GM19395 (cell line): ENCODE measurements around the gene ATP5F1E.
"Not testable (repeated sequence)": the region's sequence is repeated elsewhere in the genome, so short reads cannot be mapped to it uniquely, and the experiment has no call there.

Source experiments
- ATAC-seq: cut with Tn5 transposase; IDR thresholded peaks from one replicate; pipeline ENCODE4 v1.9.1; 2021; ENCODE audit warnings: mild to moderate bottlenecking, moderate library complexity; ENCODE audit not compliant: unreplicated experiment

ATP5F1E gene

DNA sequence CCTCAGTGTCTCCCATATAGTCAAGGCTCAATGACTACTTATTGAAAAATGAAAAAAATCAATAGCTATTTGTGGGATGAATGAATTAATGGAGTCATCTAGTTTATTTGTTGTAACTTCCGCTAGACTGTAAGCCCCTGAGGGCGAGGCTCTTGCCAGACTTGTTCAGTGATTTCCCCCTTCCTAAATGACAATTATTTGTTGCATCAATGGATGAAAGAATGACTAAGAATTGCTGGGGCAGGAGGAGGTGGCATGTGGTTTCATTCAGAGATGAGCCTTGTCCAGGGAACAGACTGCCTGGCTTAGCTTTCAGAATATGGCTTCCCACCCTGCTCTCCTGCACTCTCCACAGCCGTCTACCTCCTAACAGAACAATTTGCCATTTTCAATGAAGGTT lies 11.6 kb upstream of the ATP5F1E start:
- no peak for ATAC-seq

DNA sequence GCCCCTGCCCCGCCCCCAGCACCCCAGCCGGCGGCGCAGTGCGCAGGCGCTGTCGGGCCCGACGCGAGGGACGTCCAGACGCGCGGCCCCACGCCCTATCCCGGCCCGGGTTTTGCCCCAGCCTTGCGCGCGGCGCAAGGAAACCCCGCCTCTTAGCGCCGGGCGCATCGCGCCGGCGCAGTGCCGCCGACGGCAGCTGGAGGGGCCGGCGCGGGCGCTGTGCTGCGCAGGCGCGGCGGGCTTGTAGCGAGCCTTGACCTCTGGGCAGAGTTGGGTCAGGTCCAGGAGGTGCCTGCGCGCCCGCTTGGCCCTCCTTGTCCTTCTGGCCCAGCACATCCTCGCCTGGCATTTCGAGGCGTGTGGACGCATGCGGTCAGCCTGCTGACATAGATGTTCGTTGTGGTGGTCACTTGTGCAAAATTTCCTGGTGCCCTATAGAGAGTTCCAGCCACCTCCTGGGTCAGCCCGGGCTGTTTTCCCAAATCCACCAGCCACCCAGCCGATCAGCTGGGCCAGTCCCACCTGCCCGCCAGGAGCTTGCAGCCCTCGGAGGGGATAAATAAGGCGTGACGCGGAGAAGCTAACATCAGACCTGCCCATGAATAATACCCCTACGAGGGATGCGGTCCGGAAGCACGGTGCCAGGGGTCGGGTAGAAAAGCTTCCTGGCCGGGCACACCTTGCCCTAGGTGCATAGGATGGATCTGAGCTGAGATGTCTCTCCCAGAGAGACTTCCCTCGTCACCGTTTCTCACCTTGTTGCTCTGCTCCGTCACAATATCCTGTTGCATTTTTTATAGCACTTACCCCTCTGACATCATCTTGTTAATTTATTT lies 10.9 kb upstream of the ATP5F1E start:
- peak; percentile 85 for ATAC-seq

DNA sequence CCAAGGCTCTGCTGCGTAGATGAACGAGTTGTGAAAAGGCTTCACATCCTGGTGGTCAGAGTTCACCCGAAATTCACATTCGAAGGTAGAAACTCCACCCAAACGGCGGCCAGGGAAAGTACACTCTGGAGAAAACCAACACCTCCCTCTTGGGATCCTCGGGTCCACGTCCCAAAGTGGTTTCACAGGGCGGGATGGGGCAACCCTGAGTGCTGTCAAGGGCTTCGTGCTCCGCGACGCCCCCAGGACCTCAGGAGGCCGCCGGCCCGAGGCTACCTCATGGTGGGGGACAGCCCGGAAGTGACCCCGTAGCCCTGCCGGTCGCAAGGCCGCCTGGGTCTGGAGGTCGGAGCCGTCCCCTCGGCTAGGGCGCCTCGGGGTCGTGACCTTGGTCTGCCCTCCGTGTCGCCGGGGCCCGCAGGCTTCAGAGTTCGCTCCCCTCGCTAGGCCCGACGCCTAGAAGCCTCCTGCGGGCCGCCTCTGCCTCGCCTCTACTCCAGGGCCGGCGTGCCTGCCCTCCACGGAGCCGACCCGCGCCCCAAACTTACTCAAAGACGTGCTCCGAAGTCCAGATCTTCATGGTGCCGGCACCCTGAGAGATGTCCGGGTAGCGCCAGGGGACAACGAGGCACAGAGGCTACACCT lies 10.1 kb upstream of the ATP5F1E start, which contains the start of gene PRELID3B:
TSS of gene PRELID3B (minus strand) at position 636 of the 645 bp plus-strand sequence. CDS start at position 580, 56 bp downstream.
- peak; percentile 32 for ATAC-seq

DNA sequence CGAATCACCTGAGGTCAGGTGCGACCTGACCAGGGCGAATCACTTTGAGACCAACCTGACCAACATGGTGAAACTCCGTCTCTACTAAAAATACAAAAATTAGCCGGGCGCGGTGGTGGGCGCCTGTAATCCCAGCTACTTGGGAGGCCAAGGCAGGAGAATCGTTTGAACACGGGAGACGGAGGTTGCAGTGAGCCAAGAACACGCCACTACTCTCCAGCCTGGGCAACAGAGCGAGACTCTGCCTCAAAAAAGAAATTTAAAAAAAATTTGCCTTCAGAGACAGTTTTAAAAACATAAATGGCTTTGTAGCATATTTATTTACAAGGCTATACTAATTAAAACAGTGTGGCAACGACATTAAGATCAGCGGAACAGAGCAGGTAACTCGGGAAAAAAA lies 9.4 kb upstream of the ATP5F1E start:
- not testable (repeated sequence) for ATAC-seq

DNA sequence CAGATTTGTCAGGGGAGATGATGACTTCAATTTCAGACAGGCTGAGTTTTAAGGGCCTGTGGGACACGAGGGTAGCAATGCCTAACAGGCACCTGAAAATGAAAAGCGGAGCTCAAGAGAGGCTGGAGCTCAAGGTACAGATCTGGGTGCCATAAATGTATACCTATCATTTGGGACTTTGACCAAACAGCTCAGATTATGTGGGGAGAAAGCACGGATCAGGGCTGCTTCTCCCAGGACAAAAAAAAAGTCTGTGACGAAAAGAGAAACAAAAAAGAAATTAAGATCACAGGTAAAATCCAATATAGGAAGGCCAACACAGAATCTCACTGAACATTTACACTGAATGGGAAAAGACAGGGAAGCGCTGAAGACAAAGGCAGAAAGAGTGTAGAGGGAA lies 8.5 kb upstream of the ATP5F1E start:
- no peak for ATAC-seq

DNA sequence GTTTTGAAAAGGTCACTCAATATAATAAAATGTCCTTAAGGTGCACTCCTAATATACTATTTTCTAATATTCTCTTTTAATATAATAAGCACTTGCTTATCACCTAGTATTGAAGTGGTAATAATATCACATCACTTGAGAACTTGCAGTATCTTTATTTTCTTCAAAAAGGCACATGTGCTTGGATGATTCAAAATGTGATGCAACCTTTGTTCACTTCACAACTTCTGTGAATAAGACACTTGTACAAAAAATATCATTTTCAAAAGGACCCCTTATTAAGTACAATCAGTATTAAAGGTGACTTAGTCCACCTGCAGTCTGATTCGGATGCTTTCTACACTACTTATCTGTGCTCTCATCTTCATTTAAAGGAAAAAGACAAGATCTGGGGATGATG lies 7.1 kb upstream of the ATP5F1E start:
- ATAC-seq, result no peak

DNA sequence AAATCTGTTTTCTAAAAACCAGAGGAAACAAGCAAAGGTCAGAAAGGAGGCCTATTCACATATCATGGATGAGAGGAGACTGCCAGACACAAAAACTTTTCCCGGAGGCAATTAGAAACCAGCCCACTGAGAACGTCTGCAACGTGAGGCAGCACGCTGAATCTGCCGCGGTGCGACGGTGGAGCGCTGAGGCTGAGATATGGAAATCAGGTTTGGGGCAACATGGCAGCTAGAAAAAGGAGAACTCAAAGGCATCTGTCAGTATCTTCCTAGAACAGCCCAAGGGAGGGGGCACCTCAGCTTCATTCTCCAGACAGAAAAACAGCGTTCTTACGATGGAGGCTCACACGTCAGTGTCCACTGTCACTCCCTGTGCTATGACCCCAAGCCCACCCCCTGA lies 5.3 kb upstream of the ATP5F1E start:
- no peak for ATAC-seq

DNA sequence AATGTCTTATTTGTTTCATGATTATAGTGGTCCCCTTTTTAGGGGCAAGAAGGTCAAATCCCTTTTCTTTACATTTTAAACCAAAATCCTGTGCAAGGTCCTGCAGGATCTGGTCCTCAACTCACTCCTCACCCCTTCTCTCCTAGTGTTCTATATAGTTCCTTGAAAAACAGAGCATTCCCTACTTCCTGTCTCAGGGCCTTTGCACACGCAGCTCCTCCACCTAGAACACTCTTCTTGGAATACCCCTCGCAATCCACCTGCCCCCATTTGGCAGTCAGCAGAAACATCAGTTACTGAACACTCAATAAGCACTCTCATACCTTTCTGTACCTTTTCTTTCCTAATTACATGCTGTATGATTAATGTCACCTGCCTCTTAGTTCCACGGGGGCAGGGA lies 3.2 kb upstream of the ATP5F1E start:
- no peak for ATAC-seq

DNA sequence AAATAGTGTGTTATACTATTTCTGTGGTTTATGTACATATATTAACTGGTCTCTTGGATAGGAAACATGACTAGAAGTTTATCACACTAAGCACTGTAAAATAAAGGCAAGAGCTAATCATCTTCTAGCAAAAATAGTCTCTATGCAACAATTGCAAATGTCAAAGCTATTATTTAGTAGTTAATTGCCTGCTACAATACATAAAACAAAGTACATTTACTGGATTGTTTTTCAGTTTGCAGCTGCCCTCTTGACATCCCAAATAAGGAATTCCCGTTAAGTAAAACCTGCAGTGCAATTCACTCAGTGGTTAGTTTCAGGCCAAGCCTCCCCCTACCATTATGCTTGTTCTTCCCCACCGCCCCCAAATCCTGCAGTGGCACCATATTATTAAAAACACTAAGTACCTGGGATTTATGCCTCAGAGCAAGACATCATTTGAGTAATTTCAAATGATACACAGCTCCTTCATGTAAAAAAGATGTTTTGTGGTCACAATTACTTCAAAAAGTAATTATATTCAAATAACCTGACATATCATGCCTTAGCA lies 1.6 kb upstream of the ATP5F1E start:
- no peak for ATAC-seq

DNA sequence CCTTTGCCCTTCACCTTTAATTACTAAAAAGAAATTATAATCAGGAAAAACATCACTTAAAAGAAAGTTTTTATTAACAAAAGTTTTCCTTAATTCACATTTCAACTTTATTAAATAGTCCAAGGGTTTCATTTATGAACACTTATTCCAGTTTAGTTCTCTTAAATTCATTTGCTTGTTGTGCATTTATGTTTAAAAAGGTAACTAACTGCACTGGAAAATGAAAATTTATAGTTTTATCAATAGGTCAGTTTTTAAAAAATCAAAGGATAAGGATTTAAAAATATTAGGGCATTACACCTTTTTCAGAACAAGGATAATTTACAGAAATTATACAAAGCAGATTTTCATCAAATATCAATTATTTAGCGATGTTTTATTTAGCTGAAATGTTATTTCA lies 958 bp upstream of the ATP5F1E start:
- ATAC-seq, result no peak

DNA sequence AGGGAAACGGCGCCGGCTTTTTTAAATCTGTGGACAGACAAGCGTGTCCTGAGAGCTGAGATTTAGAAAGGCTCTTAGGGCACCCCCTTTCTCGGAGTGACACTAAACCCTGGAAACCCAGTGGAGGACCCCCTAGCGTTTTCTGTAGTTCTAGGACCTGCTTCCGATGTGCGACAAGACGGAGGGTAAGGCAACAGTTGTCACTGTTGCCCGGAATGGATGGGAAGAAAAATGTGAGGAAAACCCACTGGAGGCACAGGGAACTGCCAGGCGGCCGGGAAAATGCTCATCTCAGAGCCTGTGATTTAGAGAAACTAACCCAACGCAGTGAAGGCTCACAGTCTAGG lies 551 bp upstream of the ATP5F1E start:
- peak; percentile 43 for ATAC-seq

DNA sequence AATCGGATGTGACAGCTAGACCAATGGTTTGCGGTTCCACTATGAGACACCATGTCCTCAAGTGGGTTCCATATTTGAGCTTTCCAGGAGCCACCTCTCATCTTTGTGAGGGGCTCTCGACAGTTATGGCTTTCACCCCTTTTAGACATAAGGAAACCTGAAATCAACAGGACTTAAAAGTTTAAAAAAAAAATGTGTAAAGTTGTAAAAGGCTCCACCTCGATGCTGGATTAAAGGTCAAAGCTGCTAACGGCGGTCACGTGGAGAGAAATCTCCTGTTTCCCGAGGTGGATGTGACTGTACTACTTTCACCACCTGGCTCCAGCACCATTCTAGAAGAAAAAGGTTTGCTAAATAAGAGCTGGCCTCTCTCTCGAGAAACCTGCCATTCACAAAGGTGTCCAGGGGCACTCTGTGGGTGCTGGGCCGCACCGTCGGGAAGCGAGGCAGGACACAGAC lies 542 bp downstream of the ATP5F1E start:
- peak; percentile 19 for ATAC-seq

DNA sequence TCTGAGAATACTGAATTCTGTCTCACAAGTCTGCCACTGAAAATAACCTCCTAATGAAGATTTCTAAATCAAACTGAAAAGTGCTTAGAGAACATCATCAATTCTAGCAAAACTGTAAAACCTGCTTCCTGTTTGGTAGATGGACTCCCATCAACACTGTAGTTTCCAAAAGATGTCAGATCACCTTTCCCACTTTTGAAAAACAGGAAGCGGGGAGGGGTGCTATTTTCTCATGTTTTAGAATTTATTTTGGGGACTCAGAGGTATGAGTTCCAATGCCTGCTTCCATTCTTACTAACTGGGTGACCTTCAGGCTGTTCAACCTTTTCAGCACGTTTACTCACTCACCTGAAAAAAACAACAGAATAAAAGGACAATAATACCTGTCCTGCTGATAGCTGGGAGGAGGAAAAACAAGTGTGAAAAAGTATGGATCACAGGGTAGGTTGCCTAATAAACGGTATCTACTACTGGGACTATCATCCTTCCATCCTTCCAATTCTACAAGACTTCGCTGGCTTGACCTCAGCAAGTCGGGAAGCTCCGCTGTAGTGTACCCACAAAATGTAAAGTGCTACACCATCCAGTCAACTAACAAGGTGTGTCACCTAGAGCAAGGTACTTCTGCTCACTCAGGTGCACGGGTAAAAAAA lies 1.1 kb downstream of the ATP5F1E start:
- ATAC-seq, result no peak

DNA sequence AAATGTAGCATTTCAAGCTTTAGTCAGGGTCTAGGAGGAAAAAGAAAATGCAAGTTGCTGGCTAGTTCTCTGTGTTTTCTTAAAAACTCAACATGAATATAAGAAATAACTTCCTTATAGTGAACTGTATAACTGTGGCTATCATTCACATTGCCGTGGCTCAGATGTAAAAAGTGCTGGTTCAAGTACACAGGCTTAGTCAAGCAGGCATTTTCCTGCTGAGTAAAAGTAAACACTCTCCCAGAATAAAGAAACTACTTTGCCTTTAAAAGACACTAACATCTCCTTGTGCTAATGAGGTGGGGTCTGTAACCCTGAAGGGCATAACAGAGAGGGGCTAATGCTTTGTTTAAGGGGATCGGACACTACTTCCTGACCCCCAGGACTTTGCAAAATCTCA lies 3.3 kb downstream of the ATP5F1E start:
- ATAC-seq, result no peak

DNA sequence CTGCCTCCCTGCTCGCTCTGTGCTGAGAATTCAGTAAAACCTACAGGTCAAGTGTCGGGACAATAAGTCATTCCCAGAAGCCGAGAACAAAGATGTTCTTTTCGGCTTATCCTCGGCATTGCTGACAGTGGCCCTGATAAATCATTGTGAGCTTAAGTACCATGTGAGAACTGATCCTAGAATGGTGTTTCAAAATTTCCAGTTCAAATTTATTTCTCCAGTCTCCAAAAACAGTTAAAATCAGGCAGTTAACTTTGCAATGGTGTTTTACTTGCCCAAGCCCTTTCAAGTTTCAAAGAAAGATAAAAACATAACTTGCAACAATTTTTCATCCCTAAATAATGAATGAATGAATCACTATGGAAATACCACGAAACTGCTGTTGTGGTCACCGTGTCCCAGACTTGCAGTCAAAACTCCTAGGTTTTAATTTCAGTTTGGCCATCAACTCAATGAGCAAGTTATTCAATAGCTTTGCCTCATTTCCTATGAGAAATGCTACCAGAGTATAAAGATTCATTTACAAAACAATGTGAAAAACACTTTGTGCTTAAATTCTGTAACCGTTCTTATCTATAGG lies 4.3 kb downstream of the ATP5F1E start:
- no peak for ATAC-seq

DNA sequence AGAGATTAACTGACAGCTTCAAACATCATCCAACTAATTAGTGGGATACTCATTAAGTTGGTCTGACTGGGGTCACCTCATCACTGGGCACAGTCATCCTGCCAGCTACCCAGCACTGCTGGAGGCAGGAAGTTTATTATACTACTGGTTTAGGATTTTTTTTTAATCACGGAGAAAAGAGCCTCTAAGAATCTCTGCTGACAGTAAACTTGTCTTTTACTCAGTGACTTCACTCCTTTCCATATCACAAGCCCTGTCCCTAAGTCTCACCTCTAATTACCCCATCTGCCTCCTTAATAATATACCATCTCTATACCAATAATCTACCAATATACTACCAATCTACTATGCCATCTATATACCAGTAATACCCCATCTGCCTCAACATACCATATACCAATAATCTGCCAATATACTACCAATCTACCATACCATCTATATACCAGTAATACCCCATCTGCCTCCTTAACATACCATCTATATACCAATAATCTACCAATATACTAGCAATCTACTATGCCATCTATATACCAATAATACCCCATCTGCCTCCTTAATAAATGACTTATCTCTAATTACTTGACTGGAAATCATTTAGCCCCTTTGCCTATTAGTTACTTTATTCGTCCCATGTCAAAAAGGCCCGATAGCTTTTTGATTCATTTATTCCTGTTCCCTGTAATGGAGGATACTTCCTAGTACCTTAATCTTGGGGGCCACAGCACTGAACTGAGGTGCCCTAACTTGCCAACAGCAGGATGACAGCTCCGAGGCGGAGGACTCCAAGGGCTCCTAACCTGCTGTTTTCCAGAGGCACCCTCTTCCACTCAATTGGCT lies 5.0 kb downstream of the ATP5F1E start:
- no peak for ATAC-seq

DNA sequence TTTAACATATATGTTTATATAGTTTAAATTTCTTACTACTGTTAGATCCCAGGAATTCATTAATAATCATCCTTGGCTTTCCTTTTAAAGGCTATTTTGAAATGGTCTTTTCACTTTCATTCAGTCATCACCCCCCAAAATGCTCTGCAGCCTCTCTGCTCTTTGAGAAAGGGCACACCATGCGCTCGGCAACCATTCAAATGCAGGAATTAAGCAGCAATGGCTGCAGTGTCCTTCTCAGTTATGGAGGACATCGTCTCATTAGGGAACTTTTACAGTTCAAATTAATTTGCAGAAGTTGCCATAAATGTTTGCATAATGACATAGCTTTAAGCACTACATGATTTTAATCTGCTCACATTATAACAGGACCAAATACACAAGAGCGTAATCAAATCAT lies 6.6 kb downstream of the ATP5F1E start:
- ATAC-seq, result no peak

DNA sequence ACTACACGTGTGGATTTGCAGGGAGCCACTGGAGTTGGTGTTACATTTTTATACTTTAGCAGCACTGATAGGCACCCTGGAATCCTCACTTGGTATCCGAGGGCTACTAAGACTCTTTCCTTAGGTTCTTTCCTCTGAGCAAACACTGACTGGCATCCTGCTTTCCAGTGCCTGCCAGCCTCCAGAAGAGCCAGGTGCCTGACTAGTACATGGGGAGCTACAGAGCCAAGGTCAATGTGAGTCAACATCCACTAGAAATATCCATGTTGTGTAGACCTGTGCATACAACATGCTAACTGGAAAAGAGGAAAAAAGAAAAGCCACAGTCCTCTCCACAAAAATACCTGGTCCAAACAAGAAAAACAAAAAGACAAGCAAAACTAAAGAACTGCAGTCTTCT lies 7.0 kb downstream of the ATP5F1E start:
- ATAC-seq, result no peak

DNA sequence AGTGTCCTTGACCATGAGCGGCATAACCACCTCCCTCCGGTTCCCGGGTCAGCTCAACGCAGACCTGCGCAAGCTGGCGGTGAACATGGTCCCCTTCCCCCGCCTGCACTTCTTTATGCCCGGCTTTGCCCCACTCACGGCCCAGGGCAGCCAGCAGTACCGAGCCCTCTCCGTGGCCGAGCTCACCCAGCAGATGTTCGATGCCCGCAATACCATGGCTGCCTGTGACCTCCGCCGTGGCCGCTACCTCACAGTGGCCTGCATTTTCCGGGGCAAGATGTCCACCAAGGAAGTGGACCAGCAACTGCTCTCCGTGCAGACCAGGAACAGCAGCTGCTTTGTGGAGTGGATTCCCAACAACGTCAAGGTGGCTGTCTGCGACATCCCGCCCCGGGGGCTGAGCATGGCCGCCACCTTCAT lies 8.0 kb downstream of the ATP5F1E start:
- no peak for ATAC-seq

DNA sequence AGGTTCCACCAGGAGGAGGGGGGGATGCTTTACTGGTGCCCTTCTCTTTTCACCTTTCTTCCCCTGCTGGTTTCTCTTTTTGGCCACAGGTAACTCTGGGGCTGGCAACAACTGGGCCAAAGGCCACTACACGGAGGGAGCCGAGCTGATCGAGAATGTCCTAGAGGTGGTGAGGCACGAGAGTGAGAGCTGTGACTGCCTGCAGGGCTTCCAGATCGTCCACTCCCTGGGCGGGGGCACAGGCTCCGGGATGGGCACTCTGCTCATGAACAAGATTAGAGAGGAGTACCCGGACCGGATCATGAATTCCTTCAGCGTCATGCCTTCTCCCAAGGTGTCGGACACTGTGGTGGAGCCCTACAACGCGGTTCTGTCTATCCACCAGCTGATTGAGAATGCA lies 8.5 kb downstream of the ATP5F1E start:
- ATAC-seq, result no peak
